Naive thymus-derived CD4-positive, alpha-beta T cell (primary cell): Measurements from ENCODE around the gene SORBS1. TPM values are rescaled to one million over a fixed set of nuclear protein-coding genes. Genes with fewer than 3 reads are reported as not detected.
A peak's percentile ranks its signal among the peaks of the same experiment; 100 is the strongest.

Experiments used
- ATAC-seq: fragments of 150-1000 bp; cut with Tn5 transposase; 2 replicates; pipeline ENCODE4 v1.10.0; 2021; ENCODE audit warnings: mild to moderate bottlenecking, moderate library complexity
- CTCF ChIA-PET: fragments of 350-600 bp; sonication (Branson Sonifier 250); formaldehyde crosslinking; loops from one replicate; lab custom pipeline; 2021; ENCODE audit warnings: antibody characterized with exemption; lab: Charles Lee
- POLR2A ChIA-PET: fragments of 350-600 bp; sonication (Branson Sonifier 250); formaldehyde crosslinking; loops from one replicate; lab custom pipeline; 2021; ENCODE audit warnings: antibody characterized with exemption, inconsistent platforms; lab: Charles Lee
- DNase-seq, 9 donors: peaks; one replicate each; pipeline versions ENCODE4 v3.0.0 to v3.0.0-alpha.2; 2020 to 2022; ENCODE audit warnings: mixed read lengths in 1 of 9
- H3K27ac ChIP-seq: one replicate; pipeline ENCODE4 v1.7.0; 2013; ENCODE audit warnings: mild to moderate bottlenecking, low read depth, low read length, moderate library complexity
- H3K27me3 ChIP-seq, 2 donors: one replicate each; pipeline ENCODE4 v1.7.0; 2013; ENCODE audit warnings: low read length in 2 of 2, mild to moderate bottlenecking in 2 of 2, moderate library complexity in 2 of 2; ENCODE audit not compliant: control insufficient read depth in 2 of 2, insufficient read depth in 2 of 2
- H3K36me3 ChIP-seq, 3 experiments: 1 replicate in 2 of 3; 2 replicates in 1 of 3; pipeline ENCODE4 v1.7.0; 2013; ENCODE audit warnings: low read length in 3 of 3, mild to moderate bottlenecking in 3 of 3, moderate library complexity in 1 of 3; ENCODE audit not compliant: insufficient read depth in 3 of 3, control insufficient read depth in 2 of 3
- H3K4me1 ChIP-seq, 2 donors: one replicate each; pipeline ENCODE4 v1.7.0; 2013; ENCODE audit warnings: low read length in 2 of 2, mild to moderate bottlenecking in 2 of 2, moderate library complexity in 1 of 2; ENCODE audit not compliant: control insufficient read depth in 2 of 2, insufficient read depth in 2 of 2
- H3K4me3 ChIP-seq: 2 replicates; pipeline ENCODE4 v1.7.0; 2013; ENCODE audit warnings: mild to moderate bottlenecking, low read length
- H3K9me3 ChIP-seq, 3 experiments: 1 replicate in 2 of 3; 2 replicates in 1 of 3; pipeline ENCODE4 v1.7.0; 2013; ENCODE audit warnings: low read length in 3 of 3; ENCODE audit not compliant: control insufficient read depth in 2 of 3
- H3K27ac Mint-ChIP-seq, 9 donors: one replicate each; pipeline ENCODE4 v1.8.0; 2020 to 2022; ENCODE audit warnings: mixed read lengths in 9 of 9, mild to moderate bottlenecking in 8 of 9, moderate library complexity in 5 of 9, inconsistent platforms in 2 of 9
- H3K27me3 Mint-ChIP-seq, 5 donors: one replicate each; pipeline ENCODE4 v1.8.0; 2021 to 2022; ENCODE audit warnings: mixed read lengths in 5 of 5, mild to moderate bottlenecking in 1 of 5
- H3K36me3 Mint-ChIP-seq, 5 donors: one replicate each; pipeline ENCODE4 v1.8.0; 2020 to 2022; ENCODE audit warnings: mixed read lengths in 5 of 5, mild to moderate bottlenecking in 3 of 5, inconsistent platforms in 1 of 5
- H3K4me1 Mint-ChIP-seq, 7 donors: one replicate each; pipeline ENCODE4 v1.8.0; 2020 to 2022; ENCODE audit warnings: mixed read lengths in 7 of 7, mild to moderate bottlenecking in 3 of 7, inconsistent platforms in 1 of 7
- H3K4me3 Mint-ChIP-seq, 10 donors: one replicate each; pipeline ENCODE4 v1.8.0; 2020 to 2022; ENCODE audit warnings: mild to moderate bottlenecking in 10 of 10, mixed read lengths in 10 of 10, moderate library complexity in 6 of 10, inconsistent platforms in 2 of 10
- H3K9me3 Mint-ChIP-seq, 11 donors: one replicate each; pipeline ENCODE4 v1.8.0; 2020 to 2022; ENCODE audit warnings: mixed read lengths in 11 of 11, mild to moderate bottlenecking in 4 of 11, inconsistent platforms in 1 of 11, moderate library complexity in 1 of 11
- intact Hi-C, 2 donors: fragments of 100-400 bp; cut with micrococcal nuclease; formaldehyde crosslinking; loops; one replicate each; pipeline ENCODE4 v1.15.1; 2023
- polyA plus RNA-seq, 2 donors: library from polyadenylated mRNA; unstranded; fragments of 300-500 nt; fragmentation: Illumina TruSeq; gene quantifications; one replicate each; pipeline ENCODE4 v1.2.3, GENCODE V29; 2021
- total RNA-seq, 6 experiments: library from RNA in 5 of 6; stranded (reverse) in 5 of 6; gene quantifications; 1 replicate in 5 of 6; 2 replicates in 1 of 6; pipeline ENCODE4 v1.2.3 and lab custom pipeline; 2021 to 2026

SORBS1 gene
- total and polyA plus RNA-seq, 7 experiments from 2014 or later = 0.58 to 1.9 (median 0.95) TPM

DNA sequence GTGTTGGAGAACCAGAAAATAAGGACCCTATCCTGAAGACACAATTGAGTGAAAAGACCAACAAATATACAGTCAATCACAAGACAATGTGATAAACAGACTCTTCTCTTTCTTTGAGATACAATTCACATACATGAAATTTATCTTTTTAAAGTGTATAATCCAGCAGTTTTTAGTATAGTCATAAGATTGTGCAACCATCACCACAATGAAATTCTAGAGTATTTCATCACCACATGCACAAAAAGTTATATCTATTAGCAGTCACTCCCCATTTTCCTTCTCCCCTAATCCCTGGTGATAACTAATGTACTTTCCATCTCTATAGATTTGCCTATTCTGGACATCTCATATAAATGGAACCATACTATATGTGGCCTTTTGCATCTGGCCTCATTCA lies 8.2 kb upstream of the SORBS1 start:
- H3K27me3 ChIP-seq = no peaks in the 10 kb centered on the region
- H3K9me3 ChIP-seq = no peaks in the 10 kb centered on the region
- ATAC-seq (no peak), DNase-seq (no peak)
- ChIA-PET CTCF (no interaction called here), POLR2A (no interaction called here)
- H3K4me1 ChIP-seq = no peaks in the 10 kb centered on the region
- intact Hi-C loops = no loop called here
- peaks cover 6 to 32% (median 13%) of the 10 kb centered on the region in 5 donors for H3K27me3 Mint-ChIP-seq
- no peak overlapping the region for H3K4me3 ChIP-seq
- H3K4me1 Mint-ChIP-seq = peaks cover 0 to 2% (median 0%) of the 10 kb centered on the region in 7 donors
- no peak overlapping the region for H3K27ac Mint-ChIP-seq
- no peaks in the 10 kb centered on the region for H3K9me3 Mint-ChIP-seq
- no peak overlapping the region for H3K27ac ChIP-seq
- H3K36me3 Mint-ChIP-seq = no peaks in the 10 kb centered on the region
- H3K36me3 ChIP-seq = no peaks in the 10 kb centered on the region
- no peak overlapping the region for H3K4me3 Mint-ChIP-seq

GRCh38 chr10:95567903-95568630 lies 6.9 kb upstream of the SORBS1 start:
- Mint-ChIP-seq H3K9me3 (no peaks in the 10 kb centered on the region), H3K4me1 (peaks cover 0 to 2% (median 0%) of the 10 kb centered on the region in 7 donors), H3K36me3 (no peaks in the 10 kb centered on the region), H3K4me3 (no peak overlapping the region), H3K27me3 (peaks cover 0 to 29% (median 5%) of the 10 kb centered on the region in 5 donors), H3K27ac (no peak overlapping the region)
- H3K9me3 ChIP-seq = no peaks in the 10 kb centered on the region
- CTCF ChIA-PET = no interaction called here
- H3K27ac ChIP-seq = no peak overlapping the region
- no peaks in the 10 kb centered on the region for H3K27me3 ChIP-seq
- intact Hi-C loops = no loop called here
- ATAC-seq (no peak), DNase-seq (no peak)
- H3K36me3 ChIP-seq = no peaks in the 10 kb centered on the region
- H3K4me1 ChIP-seq = no peaks in the 10 kb centered on the region
- POLR2A ChIA-PET = no interaction called here
- H3K4me3 ChIP-seq = no peak overlapping the region

DNA sequence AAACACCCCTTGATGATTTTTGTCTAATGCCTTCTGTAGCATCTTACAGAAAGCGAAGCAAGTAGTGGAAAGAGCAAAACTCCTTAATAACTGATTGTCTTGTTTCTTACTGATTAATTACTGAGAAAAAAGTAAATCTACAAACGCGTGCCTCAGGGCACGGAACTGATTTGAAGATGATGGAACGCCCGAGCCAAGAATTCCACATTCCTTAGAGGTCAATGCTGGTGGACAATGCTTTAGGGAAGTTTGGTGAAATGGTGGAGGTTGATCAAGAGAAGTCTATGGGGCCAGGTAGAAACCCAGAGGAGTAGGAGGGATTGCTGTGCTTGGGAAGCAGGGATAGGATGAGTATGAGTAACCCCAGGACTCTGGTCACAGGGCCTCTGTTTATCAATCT lies 5.0 kb upstream of the SORBS1 start:
- Mint-ChIP-seq H3K4me3 (no peak overlapping the region), H3K27ac (peak overlapping the region in 1 of 9 donors; percentile 12), H3K27me3 (peaks cover 0 to 36% (median 0%) of the 10 kb centered on the region in 5 donors), H3K9me3 (no peaks in the 10 kb centered on the region), H3K4me1 (peaks cover 0 to 9% (median 5%) of the 10 kb centered on the region in 7 donors), H3K36me3 (no peaks in the 10 kb centered on the region)
- Histone ChIP-seq H3K36me3 (no peaks in the 10 kb centered on the region), H3K4me1 (no peaks in the 10 kb centered on the region), H3K27me3 (no peaks in the 10 kb centered on the region), H3K4me3 (no peak overlapping the region), H3K9me3 (no peaks in the 10 kb centered on the region), H3K27ac (no peak overlapping the region)
- DNase-seq = no peak
- intact Hi-C loops = no loop called here
- ChIA-PET CTCF (no interaction called here), POLR2A (no interaction called here)
- no peak for ATAC-seq

DNA sequence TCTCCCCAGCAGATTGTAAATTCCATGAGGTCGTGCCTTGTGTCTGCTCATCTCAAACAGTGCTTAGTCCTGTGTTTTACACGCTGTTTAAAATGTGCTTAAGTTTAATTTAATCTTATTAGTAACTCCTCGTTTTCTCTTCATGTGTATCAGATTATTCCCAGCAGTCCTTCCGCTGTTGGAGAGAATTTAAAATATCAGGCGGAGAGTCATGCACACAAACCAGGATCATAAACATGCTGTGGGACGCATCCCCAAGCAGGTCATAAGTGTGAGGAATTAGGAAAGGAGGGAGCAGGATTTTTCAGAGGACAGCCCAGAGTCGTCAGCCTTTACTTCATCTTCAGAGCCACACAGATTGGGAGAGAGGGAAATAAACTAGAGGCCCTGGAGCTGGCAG lies 4.2 kb upstream of the SORBS1 start:
- no peak for ATAC-seq
- Histone ChIP-seq H3K9me3 (no peaks in the 10 kb centered on the region), H3K4me1 (peaks cover 1 to 2% of the 10 kb centered on the region in 2 donors), H3K36me3 (peaks cover 0 to 5% (median 0%) of the 10 kb centered on the region in 3 experiments), H3K27ac (no peak overlapping the region), H3K27me3 (no peaks in the 10 kb centered on the region), H3K4me3 (no peak overlapping the region)
- DNase-seq = no peak
- Mint-ChIP-seq H3K9me3 (no peaks in the 10 kb centered on the region), H3K27me3 (peaks cover 0 to 39% (median 0%) of the 10 kb centered on the region in 5 donors), H3K27ac (no peak overlapping the region), H3K4me3 (no peak overlapping the region), H3K36me3 (no peaks in the 10 kb centered on the region), H3K4me1 (peaks cover 6 to 13% (median 7%) of the 10 kb centered on the region in 7 donors)
- ChIA-PET CTCF (no interaction called here), POLR2A (no interaction called here)
- intact Hi-C loops = no loop called here

- Mint-ChIP-seq H3K27me3 (peaks cover 0 to 45% (median under 1%) of the 10 kb centered on the region in 5 donors), H3K9me3 (no peaks in the 10 kb centered on the region), H3K4me3 (no peak overlapping the region), H3K36me3 (no peaks in the 10 kb centered on the region), H3K4me1 (peaks cover 9 to 16% (median 11%) of the 10 kb centered on the region in 7 donors), H3K27ac (no peak overlapping the region)
- peaks cover 0 to 5% (median 0%) of the 10 kb centered on the region in 3 experiments for H3K36me3 ChIP-seq
- DNase-seq = no peak
- H3K4me1 ChIP-seq = peaks cover 4% of the 10 kb centered on the region in 2 donors
- intact Hi-C loops = loop anchor here (5.0 kb wide), 3 partner anchors 267 to 1023 kb away; partner anchors contain the start of genes CC2D2B (in 1 of the 2) and TM9SF3 (in 1 of the 2)
- H3K27ac ChIP-seq = no peak overlapping the region
- CTCF ChIA-PET = no interaction called here
- no peak for ATAC-seq
- H3K9me3 ChIP-seq = no peaks in the 10 kb centered on the region
- POLR2A ChIA-PET = no interaction called here
- no peaks in the 10 kb centered on the region for H3K27me3 ChIP-seq
- no peak overlapping the region for H3K4me3 ChIP-seq
Measured at GRCh38 chr10:95564291-95564690, 3.1 kb upstream of the SORBS1 start.

DNA sequence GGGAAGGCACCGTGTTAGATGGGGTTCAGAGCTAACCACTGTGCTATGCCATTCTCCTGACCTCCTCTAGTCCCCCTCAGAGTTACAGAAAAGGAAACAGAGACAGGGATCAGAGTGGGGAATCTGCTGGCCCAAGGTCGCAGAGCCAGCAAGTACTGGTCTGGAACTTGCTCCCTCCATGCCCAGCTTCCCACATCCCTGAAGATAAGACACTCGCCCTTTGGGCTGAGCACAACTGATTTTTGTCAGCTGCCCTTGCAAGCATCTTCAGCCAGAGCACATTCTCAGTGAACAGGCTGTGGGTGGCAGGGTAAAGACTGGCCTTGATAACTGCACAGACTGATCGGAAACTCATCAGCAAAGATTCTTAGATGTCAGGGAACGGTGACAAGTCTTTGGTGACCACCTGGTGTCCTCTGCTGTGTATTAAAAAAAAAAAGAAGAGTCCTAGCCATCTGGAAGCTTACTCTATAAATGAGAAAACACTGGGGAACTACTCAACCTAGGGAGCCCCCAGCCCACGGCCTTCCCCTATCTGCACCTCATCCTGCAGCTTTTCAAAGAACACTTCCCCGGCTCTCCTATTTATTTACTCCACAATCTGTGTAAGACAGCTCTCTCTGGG lies 1.3 kb upstream of the SORBS1 start:
- POLR2A ChIA-PET = interaction anchor here (0.5 to 1.2 kb wide), 2 partner anchors 201 to 568 kb away, joined by 3 read pairs; partner anchors contain the start of gene ZNF518A
- H3K9me3 ChIP-seq = no peaks in the 10 kb centered on the region
- Mint-ChIP-seq H3K36me3 (no peaks in the 10 kb centered on the region), H3K27ac (peak overlapping the region in 6 of 9 donors; percentile 0 to 90 (median 47)), H3K9me3 (no peaks in the 10 kb centered on the region), H3K4me3 (peak overlapping the region in 9 of 10 donors; percentile 4 to 99 (median 89)), H3K4me1 (peaks cover 7 to 16% (median 11%) of the 10 kb centered on the region in 7 donors), H3K27me3 (peaks cover 0 to 56% (median 5%) of the 10 kb centered on the region in 5 donors)
- no peaks in the 10 kb centered on the region for H3K27me3 ChIP-seq
- no peak overlapping the region for H3K4me3 ChIP-seq
- intact Hi-C loops = loop anchor here (5.0 kb wide), 3 partner anchors 265 to 1025 kb away; partner anchors contain the start of genes CC2D2B (in 1 of the 2) and TM9SF3 (in 1 of the 2)
- CTCF ChIA-PET = no interaction called here
- H3K36me3 ChIP-seq = peaks cover 0 to 5% (median 0%) of the 10 kb centered on the region in 3 experiments
- H3K4me1 ChIP-seq = peaks cover 4% of the 10 kb centered on the region in 2 donors
- H3K27ac ChIP-seq = no peak overlapping the region
- ATAC-seq = no peak
- DNase-seq = no peak
